HG02970 (cell line): ENCODE measurements around the gene MPDU1.

Experiments used
- ATAC-seq: cut with Tn5 transposase; IDR thresholded peaks from one replicate; pipeline ENCODE4 v1.9.1; 2021; ENCODE audit warnings: mild to moderate bottlenecking, moderate library complexity, moderate number of reproducible peaks; ENCODE audit not compliant: unreplicated experiment, low FRiP score

Gene MPDU1

DNA sequence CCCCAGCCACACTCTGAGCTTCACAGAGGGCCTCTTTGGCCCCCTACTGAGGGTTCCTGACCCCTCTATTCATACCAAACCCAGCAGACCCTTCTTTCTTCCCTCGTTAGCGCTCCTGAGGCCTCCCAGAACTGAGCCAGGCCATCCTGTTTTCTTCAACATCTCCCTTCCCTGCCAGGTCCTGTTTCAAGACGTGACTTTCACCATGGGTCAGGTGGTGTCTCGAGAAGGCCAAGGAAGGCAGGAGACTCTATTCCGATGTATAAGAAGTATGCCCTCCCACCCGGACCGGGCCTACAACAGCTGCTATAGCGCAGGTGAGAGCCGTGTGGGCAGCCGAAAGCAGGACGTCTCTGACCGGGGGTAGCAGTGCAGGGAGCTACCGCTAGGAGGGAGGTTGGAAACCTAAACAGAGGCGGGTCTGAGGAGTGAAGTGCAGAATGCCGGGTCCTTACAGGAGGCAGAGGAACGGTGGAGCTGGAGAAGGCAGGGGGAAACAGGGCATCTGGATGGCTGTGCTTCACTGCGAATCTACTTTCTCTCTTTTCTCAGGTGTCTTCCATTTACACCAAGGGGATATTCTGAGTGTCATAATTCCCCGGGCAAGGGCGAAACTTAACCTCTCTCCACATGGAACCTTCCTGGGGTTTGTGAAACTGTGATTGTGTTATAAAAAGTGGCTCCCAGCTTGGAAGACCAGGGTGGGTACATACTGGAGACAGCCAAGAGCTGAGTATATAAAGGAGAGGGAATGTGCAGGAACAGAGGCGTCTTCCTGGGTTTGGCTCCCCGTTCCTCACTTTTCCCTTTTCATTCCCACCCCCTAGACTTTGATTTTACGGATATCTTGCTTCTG lies 23.3 kb upstream of the MPDU1 start:
- ATAC-seq, result no peak

DNA sequence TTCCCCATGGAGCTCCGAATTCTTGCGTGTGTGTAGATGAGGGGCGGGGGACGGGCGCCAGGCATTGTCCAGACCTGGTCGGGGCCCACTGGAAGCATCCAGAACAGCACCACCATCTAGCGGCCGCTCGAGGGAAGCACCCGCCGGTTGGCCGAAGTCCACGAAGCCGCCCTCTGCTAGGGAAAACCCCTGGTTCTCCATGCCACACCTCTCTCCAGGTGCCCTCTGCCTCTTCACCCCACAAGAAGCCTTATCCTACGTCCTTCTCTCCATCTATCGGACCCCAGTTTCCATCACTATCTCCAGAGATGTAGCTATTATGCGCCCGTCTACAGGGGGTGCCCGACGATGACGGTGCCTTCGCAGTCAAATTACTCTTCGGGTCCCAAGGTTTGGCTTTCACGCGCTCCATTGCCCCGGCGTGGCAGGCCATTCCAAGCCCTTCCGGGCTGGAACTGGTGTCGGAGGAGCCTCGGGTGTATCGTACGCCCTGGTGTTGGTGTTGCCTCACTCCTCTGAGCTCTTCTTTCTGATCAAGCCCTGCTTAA lies 22.6 kb upstream of the MPDU1 start:
- peak; percentile 56 for ATAC-seq

DNA sequence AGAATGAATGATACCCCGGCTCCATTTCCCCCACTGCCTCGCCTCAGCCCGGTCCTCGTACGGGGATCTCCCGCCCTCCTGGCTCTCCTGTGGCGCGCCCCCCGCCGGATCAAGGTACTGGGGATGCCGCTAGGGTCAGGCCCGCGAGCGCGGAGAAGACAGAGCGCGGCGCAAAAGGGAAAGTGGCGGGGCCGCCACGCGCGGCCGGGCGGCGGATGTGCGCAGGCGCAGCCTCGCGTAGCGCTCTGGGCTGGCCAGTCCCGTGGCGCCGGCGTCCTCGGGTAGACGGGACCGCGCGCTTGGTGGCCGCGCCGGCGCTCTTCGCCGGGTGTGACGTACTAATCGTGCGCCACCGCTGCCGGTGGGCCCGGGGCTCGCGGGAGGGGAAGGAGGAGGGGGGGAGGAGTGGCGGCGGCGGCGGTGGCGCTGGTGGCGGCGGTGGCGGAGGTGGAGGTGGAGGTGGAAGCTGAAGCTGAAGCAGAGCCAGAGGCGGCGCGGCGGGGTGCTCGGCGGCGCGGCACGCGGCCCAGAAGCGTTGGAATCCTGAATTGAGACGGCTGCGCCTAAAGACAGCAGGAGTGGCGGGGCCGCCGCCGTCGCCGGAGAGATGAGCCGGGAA lies 22.0 kb upstream of the MPDU1 start, which contains the start of gene SENP3:
TSS of gene SENP3 (plus strand) at position 331 of the 619 bp plus-strand sequence. CDS start 1,158 bp downstream, outside the sequence.
- peak; percentile 60 for ATAC-seq

DNA sequence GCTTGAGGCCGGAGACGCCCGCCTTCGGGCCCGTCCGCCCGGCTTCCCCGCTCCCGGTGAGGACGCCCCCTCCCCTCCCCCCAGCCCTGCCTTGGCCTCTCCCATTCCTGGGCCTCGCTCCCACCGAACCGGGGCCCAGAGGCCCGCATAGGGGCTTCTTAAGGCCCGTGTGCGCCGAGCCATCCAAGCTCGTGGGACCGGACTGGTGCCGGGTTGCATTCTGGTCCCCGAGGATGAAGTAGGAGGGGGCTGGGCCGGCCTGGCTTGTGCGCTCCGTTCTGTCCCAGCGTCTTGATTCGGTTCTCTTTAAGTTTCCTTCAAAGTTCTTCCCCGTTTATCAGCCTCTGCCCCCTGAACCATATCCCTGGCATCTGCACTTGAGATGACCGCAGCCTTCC lies 21.4 kb upstream of the MPDU1 start:
- ATAC-seq, result no peak

DNA sequence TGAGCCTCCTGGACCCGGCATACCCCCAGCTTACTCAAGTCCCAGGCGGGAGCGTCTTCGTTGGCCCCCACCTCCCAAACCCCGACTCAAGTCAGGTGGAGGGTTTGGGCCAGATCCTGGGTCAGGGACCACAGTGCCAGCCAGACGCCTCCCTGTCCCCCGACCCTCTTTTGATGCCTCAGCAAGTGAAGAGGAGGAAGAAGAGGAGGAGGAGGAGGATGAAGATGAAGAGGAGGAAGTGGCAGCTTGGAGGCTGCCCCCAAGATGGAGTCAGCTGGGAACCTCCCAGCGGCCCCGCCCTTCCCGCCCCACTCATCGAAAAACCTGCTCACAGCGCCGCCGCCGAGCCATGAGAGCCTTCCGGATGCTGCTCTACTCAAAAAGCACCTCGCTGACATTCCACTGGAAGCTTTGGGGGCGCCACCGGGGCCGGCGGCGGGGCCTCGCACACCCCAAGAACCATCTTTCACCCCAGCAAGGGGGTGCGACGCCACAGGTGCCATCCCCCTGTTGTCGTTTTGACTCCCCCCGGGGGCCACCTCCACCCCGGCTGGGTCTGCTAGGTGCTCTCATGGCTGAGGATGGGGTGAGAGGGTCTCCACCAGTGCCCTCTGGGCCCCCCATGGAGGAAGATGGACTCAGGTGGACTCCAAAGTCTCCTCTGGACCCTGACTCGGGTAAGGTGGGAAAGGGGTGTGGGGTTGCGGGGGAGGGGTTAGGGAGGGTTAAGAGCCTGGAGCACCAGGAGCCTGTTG lies 20.4 kb upstream of the MPDU1 start:
- no peak for ATAC-seq

DNA sequence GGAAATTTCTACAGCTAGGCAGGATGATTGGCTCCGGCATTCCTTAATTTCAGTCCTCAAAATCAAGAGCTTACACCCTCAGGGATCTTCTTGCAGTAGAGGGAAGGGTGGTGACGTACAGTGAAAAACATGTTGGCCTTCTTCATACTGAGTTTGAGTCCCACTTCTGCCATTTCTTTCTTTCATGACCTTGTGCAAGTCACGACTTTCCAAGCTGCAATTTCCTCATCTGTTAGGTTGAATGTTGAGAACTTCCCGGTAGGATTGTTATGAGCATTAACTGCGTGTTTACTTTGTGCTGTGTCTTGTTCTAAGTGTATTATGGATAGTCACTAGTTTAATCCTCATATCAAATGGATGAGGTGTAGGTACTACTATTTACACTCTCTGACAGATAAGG lies 14.1 kb upstream of the MPDU1 start:
- no peak for ATAC-seq

DNA sequence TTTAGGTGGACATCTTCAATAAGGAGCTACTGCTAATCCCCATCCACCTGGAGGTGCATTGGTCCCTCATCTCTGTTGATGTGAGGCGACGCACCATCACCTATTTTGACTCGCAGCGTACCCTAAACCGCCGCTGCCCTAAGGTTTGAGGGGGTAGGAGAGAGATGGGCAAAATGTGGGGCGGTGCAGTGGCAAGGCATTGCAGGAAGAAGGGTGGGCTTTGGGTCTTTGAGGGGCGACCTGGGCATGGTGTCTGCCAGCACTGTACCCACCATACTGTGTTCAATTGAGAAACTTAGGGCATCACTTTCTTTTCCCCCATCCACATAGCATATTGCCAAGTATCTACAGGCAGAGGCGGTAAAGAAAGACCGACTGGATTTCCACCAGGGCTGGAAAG lies 13.3 kb upstream of the MPDU1 start:
- ATAC-seq, result no peak

DNA sequence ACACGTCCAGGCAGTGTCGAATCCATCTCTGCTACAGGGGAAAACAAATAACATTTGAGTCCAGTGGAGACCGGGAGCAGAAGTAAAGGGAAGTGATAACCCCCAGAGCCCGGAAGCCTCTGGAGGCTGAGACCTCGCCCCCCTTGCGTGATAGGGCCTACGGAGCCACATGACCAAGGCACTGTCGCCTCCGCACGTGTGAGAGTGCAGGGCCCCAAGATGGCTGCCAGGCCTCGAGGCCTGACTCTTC lies 11.4 kb upstream of the MPDU1 start:
- no peak for ATAC-seq

DNA sequence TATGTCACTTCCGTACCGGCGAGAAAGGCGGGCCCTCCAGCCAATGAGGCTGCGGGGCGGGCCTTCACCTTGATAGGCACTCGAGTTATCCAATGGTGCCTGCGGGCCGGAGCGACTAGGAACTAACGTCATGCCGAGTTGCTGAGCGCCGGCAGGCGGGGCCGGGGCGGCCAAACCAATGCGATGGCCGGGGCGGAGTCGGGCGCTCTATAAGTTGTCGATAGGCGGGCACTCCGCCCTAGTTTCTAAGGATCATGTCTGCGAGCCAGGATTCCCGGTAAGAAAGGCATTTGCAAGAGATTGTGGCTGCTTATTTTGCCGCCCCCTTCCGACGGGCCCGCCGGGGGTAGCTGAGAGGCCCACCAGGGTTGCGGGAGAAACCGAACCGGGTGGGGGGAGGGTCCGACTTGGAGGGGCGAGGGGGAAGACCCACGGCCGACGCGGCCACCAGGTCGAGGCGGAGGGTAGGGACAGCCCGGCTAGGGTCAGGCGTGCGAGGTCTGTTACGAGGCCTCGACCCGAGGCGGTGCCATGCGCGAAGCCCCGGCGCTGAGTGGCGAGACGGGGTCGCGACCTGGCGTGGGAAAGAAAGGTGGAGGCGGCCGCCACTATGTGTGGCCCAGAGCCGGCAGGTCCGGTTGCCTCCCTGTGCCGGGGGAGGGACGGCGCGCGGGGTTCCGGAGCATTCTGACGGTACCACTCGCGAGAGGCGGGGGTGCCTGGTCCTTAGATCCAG lies 10.9 kb upstream of the MPDU1 start:
- ATAC-seq, result peak; percentile 83

DNA sequence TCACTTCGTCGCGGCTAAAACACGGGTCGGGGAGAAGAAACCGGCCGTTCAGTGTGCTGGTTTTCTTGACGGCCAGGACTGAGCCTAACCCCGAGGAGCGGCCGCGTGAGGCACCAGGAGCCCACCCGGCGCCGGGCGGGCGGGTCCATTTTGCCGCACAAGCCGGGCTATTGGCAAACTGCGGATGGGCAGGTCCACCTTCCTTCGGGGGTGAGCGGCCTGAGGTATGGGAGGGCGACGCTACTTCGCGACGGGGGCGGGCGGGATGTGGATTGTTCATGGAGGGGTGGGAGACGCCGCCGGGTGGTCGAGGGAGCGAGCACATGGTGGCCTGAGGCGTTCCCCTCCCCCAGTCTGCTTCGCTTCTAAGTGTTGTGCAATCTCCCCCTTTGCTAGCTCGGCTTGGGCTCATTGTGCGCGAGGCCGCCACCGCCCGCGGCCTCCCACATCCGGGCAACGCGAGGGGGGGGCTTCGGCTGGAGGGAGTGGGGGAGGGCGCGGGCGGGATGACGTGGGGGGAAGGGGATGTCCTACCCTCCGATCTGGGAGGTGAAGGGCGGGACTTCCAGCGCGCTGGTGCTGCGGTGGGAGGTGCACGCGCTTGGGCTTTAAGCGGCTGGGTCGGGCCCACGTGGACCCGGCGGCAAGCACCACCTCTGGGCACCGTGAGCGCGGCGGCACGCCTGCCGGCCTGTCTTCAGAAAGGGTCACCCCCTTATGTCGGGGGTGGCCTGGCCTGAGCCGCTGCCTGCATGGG lies 10.2 kb upstream of the MPDU1 start:
- ATAC-seq, result no peak

DNA sequence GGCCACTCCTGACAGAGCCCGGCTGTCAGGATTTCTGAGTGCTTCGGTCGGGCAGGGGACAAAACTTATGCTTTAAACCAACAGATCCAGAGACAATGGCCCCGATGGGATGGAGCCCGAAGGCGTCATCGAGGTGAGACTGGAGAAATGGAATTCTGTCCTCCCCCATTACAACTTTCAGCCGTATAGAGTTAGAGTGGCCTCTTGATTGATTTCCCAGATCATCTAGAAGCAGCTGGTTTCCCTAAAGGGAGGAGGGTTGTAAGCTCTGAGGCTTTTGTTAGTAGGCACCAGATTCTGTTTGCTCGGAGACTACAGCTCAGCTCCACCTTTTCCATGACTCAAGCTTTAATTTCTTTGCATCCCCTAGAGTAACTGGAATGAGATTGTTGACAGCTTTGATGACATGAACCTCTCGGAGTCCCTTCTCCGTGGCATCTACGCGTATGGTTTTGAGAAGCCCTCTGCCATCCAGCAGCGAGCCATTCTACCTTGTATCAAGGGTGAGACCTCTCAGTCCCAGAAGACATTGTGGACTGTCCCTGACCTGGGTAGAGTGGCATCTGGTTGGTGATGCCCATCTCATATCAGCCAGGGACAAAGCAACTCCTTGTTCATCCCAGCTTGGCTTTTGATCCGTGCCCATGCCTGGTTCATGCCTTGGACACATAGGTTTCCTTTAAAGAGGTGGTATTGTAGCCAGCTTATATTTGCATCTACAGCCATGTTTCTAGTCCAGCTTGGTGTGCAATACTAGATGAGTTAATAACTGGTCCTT lies 9.3 kb upstream of the MPDU1 start:
- no peak for ATAC-seq

DNA sequence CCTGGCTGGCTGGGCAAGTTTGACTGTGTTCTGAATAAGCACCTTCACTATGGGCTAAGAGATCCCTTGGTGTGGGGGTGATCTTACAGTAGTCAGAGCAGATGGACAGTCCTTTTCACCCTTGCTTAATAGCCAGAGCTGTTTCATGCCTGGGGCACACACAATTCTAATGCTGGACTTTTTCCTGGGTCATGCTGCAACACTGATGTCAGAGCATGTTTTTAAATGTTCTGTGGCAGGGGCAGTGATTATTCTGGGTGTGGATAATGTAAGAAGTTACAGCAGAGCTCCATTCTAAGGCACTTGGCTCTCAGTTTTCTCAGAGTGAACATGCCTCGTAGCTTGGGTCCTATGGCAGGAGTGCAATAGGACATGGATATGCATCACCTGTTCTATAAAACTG lies 8.2 kb upstream of the MPDU1 start:
- ATAC-seq, result no peak

DNA sequence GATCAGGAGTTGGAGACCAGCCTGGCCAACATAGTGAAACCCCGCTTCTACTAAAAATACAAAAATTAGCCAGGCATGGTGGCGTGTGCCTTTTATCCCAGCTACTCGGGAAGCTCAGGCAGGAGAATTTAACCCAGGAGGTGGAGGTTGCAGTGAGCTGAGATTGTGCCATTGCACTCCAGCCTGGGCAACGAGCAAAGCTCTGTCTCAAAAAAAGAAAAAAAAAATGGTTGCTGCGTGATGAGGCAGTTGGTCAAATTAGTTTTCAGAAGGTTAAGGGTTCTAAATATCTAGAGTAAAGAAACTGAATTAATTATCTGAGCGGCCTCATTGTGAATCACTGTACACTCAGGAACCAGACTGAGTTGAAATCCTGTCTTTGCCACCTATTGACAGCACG lies 7.7 kb upstream of the MPDU1 start:
- ATAC-seq, result no peak

DNA sequence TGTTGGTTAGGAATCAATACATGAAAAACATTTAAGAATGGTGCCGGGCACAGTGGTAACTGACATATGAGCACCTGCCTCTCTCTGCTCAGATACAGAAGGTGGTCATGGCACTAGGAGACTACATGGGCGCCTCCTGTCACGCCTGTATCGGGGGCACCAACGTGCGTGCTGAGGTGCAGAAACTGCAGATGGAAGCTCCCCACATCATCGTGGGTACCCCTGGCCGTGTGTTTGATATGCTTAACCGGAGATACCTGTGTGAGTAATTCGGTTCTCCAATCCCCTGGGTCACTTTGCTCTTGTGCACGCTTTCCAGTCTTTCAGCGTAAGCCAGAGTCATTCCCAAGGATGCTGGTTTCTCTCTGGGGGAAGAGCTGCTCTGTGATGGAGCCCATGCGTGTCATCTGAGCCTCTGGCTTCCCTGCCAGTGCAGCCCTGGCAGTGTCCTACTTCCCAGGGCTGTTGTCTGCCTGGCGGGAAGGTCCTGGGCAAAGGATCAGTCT lies 7.2 kb upstream of the MPDU1 start:
- no peak for ATAC-seq

DNA sequence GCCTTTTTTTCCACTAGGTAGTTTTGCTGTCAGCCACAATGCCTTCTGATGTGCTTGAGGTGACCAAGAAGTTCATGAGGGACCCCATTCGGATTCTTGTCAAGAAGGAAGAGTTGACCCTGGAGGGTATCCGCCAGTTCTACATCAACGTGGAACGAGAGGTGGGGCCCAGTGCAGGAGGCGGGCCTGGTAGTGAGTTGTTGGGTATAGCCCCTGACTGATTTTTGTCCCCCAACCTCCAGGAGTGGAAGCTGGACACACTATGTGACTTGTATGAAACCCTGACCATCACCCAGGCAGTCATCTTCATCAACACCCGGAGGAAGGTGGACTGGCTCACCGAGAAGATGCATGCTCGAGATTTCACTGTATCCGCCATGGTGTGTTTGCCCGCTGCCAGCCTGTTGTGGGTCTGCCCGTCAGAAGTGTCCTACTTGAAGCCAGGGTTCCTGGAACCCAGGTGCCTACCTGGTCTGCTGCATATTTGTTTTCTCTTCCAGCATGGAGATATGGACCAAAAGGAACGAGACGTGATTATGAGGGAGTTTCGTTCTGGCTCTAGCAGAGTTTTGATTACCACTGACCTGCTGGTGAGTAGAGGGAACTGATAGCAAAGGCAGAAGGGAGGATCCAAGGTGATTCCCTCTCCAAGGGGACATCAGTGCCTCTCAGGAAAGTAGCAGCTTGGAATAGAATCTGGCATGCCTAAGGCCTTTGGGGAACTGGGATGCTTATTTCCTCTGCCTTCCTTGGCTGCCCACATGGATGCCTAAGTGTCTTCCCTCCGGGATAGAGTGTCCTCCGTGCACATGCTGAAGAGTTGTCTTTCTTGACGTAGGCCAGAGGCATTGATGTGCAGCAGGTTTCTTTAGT lies 6.1 kb upstream of the MPDU1 start:
- ATAC-seq, result no peak

DNA sequence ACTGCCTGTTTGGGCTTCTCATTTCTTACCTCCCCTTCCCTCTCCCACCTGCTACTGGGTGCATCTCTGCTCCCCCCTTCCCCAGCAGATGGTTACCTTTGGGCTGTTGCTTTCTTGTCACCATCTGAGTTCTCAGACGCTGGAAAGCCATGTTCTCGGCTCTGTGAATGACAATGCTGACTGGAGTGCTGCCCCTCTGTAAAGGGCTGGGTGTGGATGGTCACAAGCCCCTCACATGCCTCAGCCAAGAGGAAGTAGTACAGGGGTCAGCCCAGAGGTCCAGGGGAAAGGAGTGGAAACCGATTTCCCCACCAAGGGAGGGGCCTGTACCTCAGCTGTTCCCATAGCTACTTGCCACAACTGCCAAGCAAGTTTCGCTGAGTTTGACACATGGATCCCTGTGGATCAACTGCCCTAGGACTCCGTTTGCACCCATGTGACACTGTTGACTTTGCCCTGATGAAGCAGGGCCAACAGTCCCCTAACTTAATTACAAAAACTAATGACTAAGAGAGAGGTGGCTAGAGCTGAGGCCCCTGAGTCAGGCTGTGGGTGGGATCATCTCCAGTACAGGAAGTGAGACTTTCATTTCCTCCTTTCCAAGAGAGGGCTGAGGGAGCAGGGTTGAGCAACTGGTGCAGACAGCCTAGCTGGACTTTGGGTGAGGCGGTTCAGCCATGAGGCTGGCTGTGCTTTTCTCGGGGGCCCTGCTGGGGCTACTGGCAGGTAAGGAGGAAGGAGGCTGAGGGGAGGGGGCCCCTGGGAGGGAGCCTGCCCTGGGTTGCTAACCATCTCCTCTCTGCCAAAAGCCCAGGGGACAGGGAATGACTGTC lies 4.4 kb upstream of the MPDU1 start, which contains the start of gene CD68:
TSS of gene CD68 (plus strand) at position 638 of the 833 bp plus-strand sequence. CDS start at position 678, 40 bp downstream.
- no peak for ATAC-seq
